DMS114 treated with DMSO at 0.1 percent for 48 hours (cell line): ENCODE measurements around the gene USP17L11.
"Not testable (repeated sequence)": the region's sequence is repeated elsewhere in the genome, so short reads cannot be mapped to it uniquely, and the experiment has no call there.

Experiments used
- DNase-seq: peaks from one replicate; lab custom pipeline; 2025; ENCODE audit not compliant: unreplicated experiment; lab: John Stamatoyannopoulos, UW

Gene USP17L11

DNA sequence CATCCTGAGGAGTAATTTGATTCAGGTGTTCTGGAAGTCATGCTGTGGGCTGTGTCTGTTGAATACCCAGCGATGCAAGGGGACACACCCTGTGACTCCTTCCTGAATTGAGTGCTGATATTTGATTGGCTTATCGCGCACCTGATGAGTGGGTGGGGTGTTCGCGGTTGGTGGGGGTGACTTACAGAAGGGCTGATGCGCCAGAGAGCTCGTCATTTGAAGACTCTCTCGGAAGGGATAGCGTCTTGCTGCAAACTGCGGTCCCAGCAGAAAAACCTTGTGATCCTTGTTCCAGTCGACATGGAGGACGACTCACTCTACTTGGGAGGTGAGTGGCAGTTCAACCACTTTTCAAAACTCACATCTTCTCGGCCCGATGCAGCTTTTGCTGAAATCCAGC, at the start of gene USP17L11:
USP17L11 (plus strand) TSS at position 301 of the 400 bp plus-strand sequence; CDS start at position 301, 0 bp downstream.
- DNase-seq = not testable (repeated sequence)

- DNase-seq = not testable (repeated sequence)
These were observed 49.2 kb upstream of the USP17L11 start for GRCh38 chr4:9165990-9166389.

DNA sequence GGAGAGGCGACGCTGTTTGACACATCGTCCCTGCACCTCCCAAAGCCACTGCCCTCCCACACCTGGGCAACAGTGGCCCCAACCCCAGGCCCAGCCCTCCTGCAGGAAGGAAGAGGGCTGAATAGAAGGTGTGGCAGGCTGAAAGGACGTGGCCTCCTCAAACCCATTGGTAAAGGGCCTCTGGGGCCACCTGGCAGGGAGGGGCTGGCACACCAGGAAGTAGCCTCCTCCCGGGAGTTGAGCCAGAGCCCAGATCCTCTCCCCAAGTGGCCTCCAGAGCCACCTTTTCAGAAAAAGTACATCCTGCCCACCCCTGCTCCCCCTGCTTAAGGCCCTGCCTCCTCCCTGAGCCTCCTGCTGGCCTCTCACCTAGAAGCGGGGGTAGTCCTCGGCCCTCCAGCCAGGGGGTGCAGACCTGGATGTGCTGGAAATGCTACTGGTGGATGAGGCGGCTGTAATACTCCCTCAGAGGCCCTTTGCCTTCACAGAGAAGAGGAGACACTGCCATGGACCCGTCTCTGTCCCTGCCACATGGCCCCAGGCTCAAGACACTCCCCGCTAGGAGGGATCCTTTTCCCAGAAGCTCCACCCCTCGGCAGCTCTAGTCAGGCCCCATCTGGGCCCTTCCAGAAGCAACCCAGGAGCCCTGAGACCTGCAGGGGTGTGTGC, 45.3 kb upstream of the USP17L11 start, which contains the start of gene FAM90A26:
FAM90A26 (plus strand) TSS at position 619 of the 669 bp plus-strand sequence. CDS start 2,764 bp downstream, outside the sequence.
- not testable (repeated sequence) for DNase-seq

DNA sequence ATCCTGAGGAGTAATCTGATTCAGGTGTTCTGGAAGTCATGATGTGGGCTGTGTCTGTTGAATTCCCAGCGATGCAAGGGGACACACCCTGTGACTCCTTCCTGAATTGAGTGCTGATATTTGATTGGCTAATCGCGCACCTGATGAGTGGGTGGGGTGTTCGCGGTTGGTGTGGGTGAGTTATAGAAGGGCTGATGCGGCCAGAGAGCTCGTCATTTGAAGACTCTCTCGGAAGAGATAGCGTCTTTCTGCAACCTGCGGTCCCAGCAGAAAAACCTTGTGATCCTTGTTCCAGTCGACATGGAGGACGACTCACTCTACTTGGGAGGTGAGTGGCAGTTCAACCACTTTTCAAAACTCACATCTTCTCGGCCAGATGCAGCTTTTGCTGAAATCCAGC, 4.8 kb upstream of the USP17L11 start, which contains the start of gene USP17L10:
USP17L10 (plus strand) TSS at position 301 of the 400 bp plus-strand sequence; CDS start at position 301, 0 bp downstream.
- not testable (repeated sequence) for DNase-seq

DNA sequence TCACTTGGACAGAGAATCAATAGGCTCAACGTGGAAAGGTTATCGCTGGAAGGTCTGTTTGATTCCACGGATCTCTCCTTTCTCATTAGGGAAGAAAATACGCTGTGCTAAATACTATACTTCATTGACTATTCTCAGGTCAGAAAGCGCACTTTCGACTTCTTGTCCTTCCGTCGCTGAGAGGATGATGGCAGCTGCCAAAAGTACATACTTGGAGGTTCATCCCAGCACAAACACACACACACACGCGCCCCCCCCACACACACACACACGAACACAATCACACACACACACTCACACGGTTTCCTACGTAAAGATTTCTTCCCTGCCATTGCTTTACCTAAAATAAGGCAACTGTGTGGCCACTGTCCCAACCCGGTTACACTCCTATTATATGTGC, 504 bp upstream of the USP17L11 start:
- not testable (repeated sequence) for DNase-seq

DNA sequence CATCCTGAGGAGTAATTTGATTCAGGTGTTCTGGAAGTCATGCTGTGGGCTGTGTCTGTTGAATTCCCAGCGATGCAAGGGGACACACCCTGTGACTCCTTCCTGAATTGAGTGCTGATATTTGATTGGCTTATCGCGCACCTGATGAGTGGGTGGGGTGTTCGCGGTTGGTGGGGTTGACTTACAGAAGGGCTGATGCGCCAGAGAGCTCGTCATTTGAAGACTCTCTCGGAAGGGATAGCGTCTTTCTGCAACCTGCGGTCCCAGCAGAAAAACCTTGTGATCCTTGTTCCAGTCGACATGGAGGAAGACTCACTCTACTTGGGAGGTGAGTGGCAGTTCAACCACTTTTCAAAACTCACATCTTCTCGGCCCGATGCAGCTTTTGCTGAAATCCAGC, 4.6 kb downstream of the USP17L11 start, which contains the start of gene USP17L12:
USP17L12 (plus strand) TSS at position 301 of the 400 bp plus-strand sequence; CDS start at position 301, 0 bp downstream.
- DNase-seq = not testable (repeated sequence)

- not testable (repeated sequence) for DNase-seq
These were observed 9.4 kb downstream of the USP17L11 start, which contains the start of gene USP17L13 for GRCh38 chr4:9224596-9224995. USP17L13 (plus strand) TSS chr4:9224896; CDS start chr4:9224896, 0 bp downstream.

GRCh38 chr4:9230249-9230648, 15.0 kb downstream of the USP17L11 start:
- not testable (repeated sequence) for DNase-seq

- DNase-seq = not testable (repeated sequence)
These were observed 18.9 kb downstream of the USP17L11 start, which contains the start of gene USP17L15 for GRCh38 chr4:9234085-9234484. USP17L15 (plus strand) TSS chr4:9234385; CDS start chr4:9234385, 0 bp downstream.

- DNase-seq = not testable (repeated sequence)
These were observed 23.3 kb downstream of the USP17L11 start for GRCh38 chr4:9238461-9238860.

DNA sequence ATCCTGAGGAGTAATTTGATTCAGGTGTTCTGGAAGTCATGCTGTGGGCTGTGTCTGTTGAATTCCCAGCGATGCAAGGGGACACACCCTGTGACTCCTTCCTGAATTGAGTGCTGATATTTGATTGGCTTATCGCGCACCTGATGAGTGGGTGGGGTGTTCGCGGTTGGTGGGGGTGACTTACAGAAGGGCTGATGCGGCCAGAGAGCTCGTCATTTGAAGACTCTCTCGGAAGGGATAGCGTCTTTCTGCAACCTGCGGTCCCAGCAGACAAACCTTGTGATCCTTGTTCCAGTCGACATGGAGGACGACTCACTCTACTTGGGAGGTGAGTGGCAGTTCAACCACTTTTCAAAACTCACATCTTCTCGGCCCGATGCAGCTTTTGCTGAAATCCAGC, 28.4 kb downstream of the USP17L11 start, which contains the start of gene USP17L17:
USP17L17 (plus strand) TSS at position 301 of the 400 bp plus-strand sequence; CDS start at position 301, 0 bp downstream.
- not testable (repeated sequence) for DNase-seq

DNA sequence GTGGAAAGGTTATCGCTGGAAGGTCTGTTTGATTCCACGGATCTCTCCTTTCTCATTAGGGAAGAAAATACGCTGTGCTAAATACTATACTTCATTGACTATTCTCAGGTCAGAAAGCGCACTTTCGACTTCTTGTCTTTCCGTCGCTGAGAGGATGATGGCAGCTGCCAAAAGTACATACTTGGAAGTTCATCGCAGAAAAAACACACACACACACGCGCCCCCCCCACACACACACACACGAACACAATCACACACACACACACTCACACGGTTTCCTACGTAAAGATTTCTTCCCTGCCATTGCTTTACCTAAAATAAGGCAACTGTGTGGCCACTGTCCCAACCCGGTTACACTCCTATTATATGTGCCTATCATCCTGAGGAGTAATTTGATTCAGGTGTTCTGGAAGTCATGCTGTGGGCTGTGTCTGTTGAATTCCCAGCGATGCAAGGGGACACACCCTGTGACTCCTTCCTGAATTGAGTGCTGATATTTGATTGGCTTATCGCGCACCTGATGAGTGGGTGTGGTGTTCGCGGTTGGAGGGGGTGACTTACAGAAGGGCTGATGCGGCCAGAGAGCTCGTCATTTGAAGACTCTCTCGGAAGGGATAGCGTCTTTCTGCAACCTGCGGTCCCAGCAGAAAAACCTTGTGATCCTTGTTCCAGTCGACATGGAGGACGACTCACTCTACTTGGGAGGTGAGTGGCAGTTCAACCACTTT, 32.9 kb downstream of the USP17L11 start, which contains the start of gene USP17L18:
USP17L18 (plus strand) TSS at position 678 of the 728 bp plus-strand sequence; CDS start at position 678, 0 bp downstream.
- DNase-seq = not testable (repeated sequence)

DNA sequence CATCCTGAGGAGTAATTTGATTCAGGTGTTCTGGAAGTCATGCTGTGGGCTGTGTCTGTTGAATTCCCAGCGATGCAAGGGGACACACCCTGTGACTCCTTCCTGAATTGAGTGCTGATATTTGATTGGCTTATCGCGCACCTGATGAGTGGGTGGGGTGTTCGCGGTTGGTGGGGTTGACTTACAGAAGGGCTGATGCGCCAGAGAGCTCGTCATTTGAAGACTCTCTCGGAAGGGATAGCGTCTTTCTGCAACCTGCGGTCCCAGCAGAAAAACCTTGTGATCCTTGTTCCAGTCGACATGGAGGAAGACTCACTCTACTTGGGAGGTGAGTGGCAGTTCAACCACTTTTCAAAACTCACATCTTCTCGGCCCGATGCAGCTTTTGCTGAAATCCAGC, 37.9 kb downstream of the USP17L11 start, which contains the start of gene USP17L19:
USP17L19 (plus strand) TSS at position 301 of the 400 bp plus-strand sequence; CDS start at position 301, 0 bp downstream.
- not testable (repeated sequence) for DNase-seq

DNA sequence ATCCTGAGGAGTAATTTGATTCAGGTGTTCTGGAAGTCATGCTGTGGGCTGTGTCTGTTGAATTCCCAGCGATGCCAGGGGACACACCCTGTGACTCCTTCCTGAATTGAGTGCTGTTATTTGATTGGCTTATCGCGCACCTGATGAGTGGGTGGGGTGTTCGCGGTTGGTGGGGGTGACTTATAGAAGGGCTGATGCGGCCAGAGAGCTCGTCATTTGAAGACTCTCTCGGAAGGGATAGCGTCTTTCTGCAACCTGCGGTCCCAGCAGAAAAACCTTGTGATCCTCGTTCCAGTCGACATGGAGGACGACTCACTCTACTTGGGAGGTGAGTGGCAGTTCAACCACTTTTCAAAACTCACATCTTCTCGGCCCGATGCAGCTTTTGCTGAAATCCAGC, 42.6 kb downstream of the USP17L11 start, which contains the start of gene USP17L20:
USP17L20 (plus strand) TSS at position 301 of the 400 bp plus-strand sequence; CDS start at position 301, 0 bp downstream.
- not testable (repeated sequence) for DNase-seq

DNA sequence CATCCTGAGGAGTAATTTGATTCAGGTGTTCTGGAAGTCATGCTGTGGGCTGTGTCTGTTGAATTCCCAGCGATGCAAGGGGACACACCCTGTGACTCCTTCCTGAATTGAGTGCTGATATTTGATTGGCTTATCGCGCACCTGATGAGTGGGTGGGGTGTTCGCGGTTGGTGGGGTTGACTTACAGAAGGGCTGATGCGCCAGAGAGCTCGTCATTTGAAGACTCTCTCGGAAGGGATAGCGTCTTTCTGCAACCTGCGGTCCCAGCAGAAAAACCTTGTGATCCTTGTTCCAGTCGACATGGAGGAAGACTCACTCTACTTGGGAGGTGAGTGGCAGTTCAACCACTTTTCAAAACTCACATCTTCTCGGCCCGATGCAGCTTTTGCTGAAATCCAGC, 47.4 kb downstream of the USP17L11 start, which contains the start of gene USP17L21:
USP17L21 (plus strand) TSS at position 301 of the 400 bp plus-strand sequence; CDS start at position 301, 0 bp downstream.
- not testable (repeated sequence) for DNase-seq
